Endothelial cell of umbilical vein (primary cell): Measurements from ENCODE around the gene RPL38.

Source experiments
- CTCF ChIP-seq, 2 donors: IDR thresholded peaks; 1 replicate in 1 of 2; 2 replicates in 1 of 2; pipeline ENCODE4 v1.5.1; 2011; ENCODE audit warnings: low read length in 2 of 2, mild to moderate bottlenecking in 2 of 2, moderate library complexity in 2 of 2, control low read depth in 1 of 2, inconsistent platforms in 1 of 2, low read depth in 1 of 2; ENCODE audit not compliant: insufficient read depth in 1 of 2; ENCODE audit errors: extremely low read depth in 1 of 2
- EZH2 ChIP-seq: IDR thresholded peaks from 2 replicates; pipeline ENCODE4 v1.6.1; 2012; ENCODE audit warnings: borderline replicate concordance, low read depth, mild to moderate bottlenecking, moderate library complexity, low read length, inconsistent platforms; ENCODE audit not compliant: severe bottlenecking
- JUN ChIP-seq: IDR thresholded peaks from 2 replicates; pipeline ENCODE4 v1.6.1; 2011; ENCODE audit warnings: borderline replicate concordance, low read depth; ENCODE audit not compliant: insufficient read length, insufficient read depth
- MYC ChIP-seq: IDR thresholded peaks from one replicate; pipeline ENCODE4 v1.6.1; 2011; ENCODE audit warnings: mild to moderate bottlenecking, low read depth, low read length
- POLR2A ChIP-seq: IDR thresholded peaks from 2 replicates; pipeline ENCODE4 v1.6.1; 2012; ENCODE audit warnings: low read depth, mild to moderate bottlenecking, control low read depth, low read length
- POLR2AphosphoS5 ChIP-seq: IDR thresholded peaks from 2 replicates; pipeline ENCODE4 v1.6.1; 2012; ENCODE audit warnings: low read depth, mild to moderate bottlenecking, control low read depth, low read length, moderate library complexity; ENCODE audit not compliant: insufficient read depth

- TF ChIP-seq MYC (no peak), EZH2 (no peak), POLR2AphosphoS5 (no peak), CTCF (IDR thresholded peaks at IDR 0.05; ENCODE audit: extremely low read depth in 1 of 2, insufficient read depth in 1 of 2, low read depth in 1 of 2, low read length in 2 of 2) (no peak), POLR2A (no peak), JUN (no peak)
Observed at GRCh38 chr17:74226252-74226651, 22.8 kb downstream of the RPL38 start.
